Esophagus muscularis mucosa (tissue), 4 donors: ENCODE measurements around the gene OR10T2.

ENCODE experiments used
- EP300 ChIP-seq: sonication (generic); formaldehyde crosslinking; IDR thresholded peaks from one replicate; pipeline ENCODE4 v1.6.1; 2017; ENCODE audit warnings: antibody characterized with exemption
- POLR2A ChIP-seq: fragments of 450-650 bp; IDR thresholded peaks from one replicate; pipeline ENCODE4 v1.6.1; 2017; ENCODE audit warnings: antibody characterized with exemption, moderate library complexity, mild to moderate bottlenecking, low read depth
- POLR2AphosphoS5 ChIP-seq, 2 donors: sonication (generic); formaldehyde crosslinking; IDR thresholded peaks; one replicate each; pipeline ENCODE4 v1.6.1; 2017; ENCODE audit warnings: antibody characterized with exemption in 2 of 2
- TF ChIP-seq, protein P1 (sequence below), 3 experiments: fragments of 200-600 bp in 2 of 3; fragments of 450-650 bp in 1 of 3; sonication (generic) in 2 of 3; IDR thresholded peaks; one replicate each; pipeline ENCODE4 v1.5.1; 2017 to 2019; ENCODE audit warnings: antibody characterized with exemption in 3 of 3, mild to moderate bottlenecking in 2 of 3, moderate library complexity in 1 of 3

DNA sequence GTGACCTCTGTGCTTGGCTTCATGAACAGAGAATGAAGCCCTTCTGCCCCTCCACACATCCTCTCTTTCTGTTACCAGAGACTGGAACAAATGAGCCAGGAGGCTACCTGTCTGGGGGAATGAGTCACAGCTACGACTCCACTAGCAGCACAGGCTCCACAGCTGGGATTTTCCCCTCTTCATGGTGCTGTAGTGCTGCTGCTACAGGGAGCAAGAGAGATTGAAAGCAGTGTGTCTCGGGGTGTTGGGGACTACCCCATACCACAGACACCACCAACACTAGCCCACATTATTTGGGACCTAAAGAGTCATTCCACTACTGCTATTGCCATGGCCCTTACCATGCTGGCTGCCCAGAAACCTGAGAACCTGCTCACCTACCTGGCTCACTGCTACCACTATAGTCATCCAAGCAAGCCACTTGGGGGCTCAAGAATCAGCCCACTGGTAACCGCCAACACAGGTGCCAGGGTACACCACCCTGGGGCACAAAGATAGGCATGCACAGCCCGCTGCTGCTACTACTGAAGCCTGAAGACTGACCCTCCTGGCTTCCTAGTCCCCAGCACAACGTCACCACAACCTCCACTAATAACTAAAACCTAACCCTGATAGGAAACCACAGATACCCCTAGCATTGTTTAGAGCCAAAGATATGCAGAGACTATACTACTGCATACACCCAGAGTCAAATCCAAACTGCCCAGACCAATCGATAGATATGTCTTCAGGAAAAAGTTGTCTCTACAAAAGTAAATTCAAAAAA, 27.9 kb downstream of the OR10T2 start:
- TF ChIP-seq EP300 (no peak), POLR2A (no peak), POLR2AphosphoS5 (IDR thresholded peaks at IDR 0.05) (no peak)
- TF ChIP-seq, protein P1, sequence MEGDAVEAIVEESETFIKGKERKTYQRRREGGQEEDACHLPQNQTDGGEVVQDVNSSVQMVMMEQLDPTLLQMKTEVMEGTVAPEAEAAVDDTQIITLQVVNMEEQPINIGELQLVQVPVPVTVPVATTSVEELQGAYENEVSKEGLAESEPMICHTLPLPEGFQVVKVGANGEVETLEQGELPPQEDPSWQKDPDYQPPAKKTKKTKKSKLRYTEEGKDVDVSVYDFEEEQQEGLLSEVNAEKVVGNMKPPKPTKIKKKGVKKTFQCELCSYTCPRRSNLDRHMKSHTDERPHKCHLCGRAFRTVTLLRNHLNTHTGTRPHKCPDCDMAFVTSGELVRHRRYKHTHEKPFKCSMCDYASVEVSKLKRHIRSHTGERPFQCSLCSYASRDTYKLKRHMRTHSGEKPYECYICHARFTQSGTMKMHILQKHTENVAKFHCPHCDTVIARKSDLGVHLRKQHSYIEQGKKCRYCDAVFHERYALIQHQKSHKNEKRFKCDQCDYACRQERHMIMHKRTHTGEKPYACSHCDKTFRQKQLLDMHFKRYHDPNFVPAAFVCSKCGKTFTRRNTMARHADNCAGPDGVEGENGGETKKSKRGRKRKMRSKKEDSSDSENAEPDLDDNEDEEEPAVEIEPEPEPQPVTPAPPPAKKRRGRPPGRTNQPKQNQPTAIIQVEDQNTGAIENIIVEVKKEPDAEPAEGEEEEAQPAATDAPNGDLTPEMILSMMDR (IDR thresholded peaks at IDR 0.05): no peak
